GM18868 (cell line): Measurements from ENCODE around the gene SLC25A25.
"Not testable (repeated sequence)": the region's sequence is repeated elsewhere in the genome, so short reads cannot be mapped to it uniquely, and the experiment has no call there.

Experiments used
- ATAC-seq: cut with Tn5 transposase; IDR thresholded peaks from one replicate; pipeline ENCODE4 v1.9.1; 2021; ENCODE audit warnings: mild to moderate bottlenecking, moderate library complexity; ENCODE audit not compliant: unreplicated experiment

Gene SLC25A25

GRCh38 chr9:128108269-128109049 is 40.4 kb downstream of the SLC25A25 start:
- ATAC-seq: no peak

GRCh38 chr9:128109050-128109709 is 41.1 kb downstream of the SLC25A25 start:
- no peak for ATAC-seq

GRCh38 chr9:128111726-128112125 is 43.7 kb downstream of the SLC25A25 start:
- not testable (repeated sequence) for ATAC-seq

GRCh38 chr9:128113526-128114325 is 45.7 kb downstream of the SLC25A25 start:
- ATAC-seq: no peak

- no peak for ATAC-seq
Measured at GRCh38 chr9:128114326-128115186, 46.5 kb downstream of the SLC25A25 start.

- peak; percentile 59 for ATAC-seq
Measured at GRCh38 chr9:128115187-128116103, 47.4 kb downstream of the SLC25A25 start.

GRCh38 chr9:128116104-128117083 is 48.4 kb downstream of the SLC25A25 start:
- ATAC-seq: no peak

GRCh38 chr9:128117613-128118471 is 49.8 kb downstream of the SLC25A25 start:
- ATAC-seq: no peak

GRCh38 chr9:128118472-128118857 is 50.4 kb downstream of the SLC25A25 start:
- no peak for ATAC-seq

- ATAC-seq: no peak
Measured at GRCh38 chr9:128118971-128119665, 51.1 kb downstream of the SLC25A25 start.

GRCh38 chr9:128120061-128120740 is 52.2 kb downstream of the SLC25A25 start:
- ATAC-seq: no peak

GRCh38 chr9:128120741-128121465 is 52.9 kb downstream of the SLC25A25 start:
- ATAC-seq: no peak

GRCh38 chr9:128121466-128121810 is 53.4 kb downstream of the SLC25A25 start:
- no peak for ATAC-seq

GRCh38 chr9:128121924-128122808 is 54.1 kb downstream of the SLC25A25 start:
- ATAC-seq: no peak

- ATAC-seq: no peak
Measured at GRCh38 chr9:128122809-128123175, 54.8 kb downstream of the SLC25A25 start.
